GM13977 (cell line): ENCODE measurements around the gene CNTNAP2.

Source experiments
- DNase-seq: peaks from one replicate; pipeline ENCODE4 v3.0.0; 2012; ENCODE audit warnings: low spot score
- CTCF ChIP-seq: IDR thresholded peaks from 2 replicates; pipeline ENCODE4 v1.5.1; 2012; ENCODE audit warnings: mild to moderate bottlenecking, control low read depth; ENCODE audit not compliant: insufficient read depth; ENCODE audit errors: extremely low read depth, missing control alignments
- in situ Hi-C: fragments of 300-500 bp; cut with MboI; formaldehyde crosslinking; loops from one replicate; pipeline ENCODE4 v1.12.0; 2022; ENCODE audit warnings: low sequenced_read_pairs, low pct_unique_long_range_greater_than_20kb, mixed read lengths, inconsistent platforms; ENCODE audit not compliant: unreplicated experiment

Gene CNTNAP2

GRCh38 chr7:146094356-146094755 is 22.2 kb upstream of the CNTNAP2 start:
- no peak for TF ChIP-seq CTCF
- in situ Hi-C loops: loop anchor here (25.0 kb wide), 1 partner anchor 1057 kb away; no protein-coding TSS in a partner anchor
- no peak for DNase-seq

- in situ Hi-C loops: loop anchor here (25.0 kb wide), 1 partner anchor 1060 kb away; no protein-coding TSS in a partner anchor
- TF ChIP-seq CTCF: no peak
- no peak for DNase-seq
Measured at GRCh38 chr7:146096994-146097393, 19.6 kb upstream of the CNTNAP2 start.

GRCh38 chr7:146106319-146106718 is 10.3 kb upstream of the CNTNAP2 start:
- no peak for DNase-seq
- TF ChIP-seq CTCF: no peak
- in situ Hi-C loops: no loop called here

- in situ Hi-C loops: no loop called here
- TF ChIP-seq CTCF: no peak
- DNase-seq: no peak
Measured at GRCh38 chr7:146112755-146113154, 3.8 kb upstream of the CNTNAP2 start.

GRCh38 chr7:146115548-146115850 is 1.1 kb upstream of the CNTNAP2 start:
- DNase-seq: no peak

GRCh38 chr7:146115851-146116520 is 615 bp upstream of the CNTNAP2 start:
- DNase-seq: peak; percentile 52
- TF ChIP-seq CTCF: no peak
- in situ Hi-C loops: no loop called here

More at GRCh38 chr7:146115548-146115850, 1.1 kb upstream of the CNTNAP2 start:
- in situ Hi-C loops: no loop called here
- no peak for TF ChIP-seq CTCF
